Liver (tissue), 3 donors: ENCODE measurements around the gene TIAM1.

Experiments
- CTCF ChIP-seq: fragments of 150-350 bp; IDR thresholded peaks from 2 replicates; pipeline ENCODE4 v1.5.1; 2017; ENCODE audit warnings: improper control_type of control experiment, low read depth, low read length; ENCODE audit not compliant: missing input control
- GABPA ChIP-seq, 2 donors: IDR thresholded peaks in 1 of 2; conservative IDR thresholded peaks in 1 of 2; 2 replicates each; pipeline ENCODE4 v1.6.1; 2016; ENCODE audit warnings: antibody characterized with exemption in 2 of 2, mild to moderate bottlenecking in 1 of 2, moderate library complexity in 1 of 2
- JUND ChIP-seq, 2 donors: IDR thresholded peaks; 2 replicates each; pipeline ENCODE4 v1.6.1; 2016; ENCODE audit warnings: antibody characterized with exemption in 2 of 2
- MAX ChIP-seq: IDR thresholded peaks from 2 replicates; pipeline ENCODE4 v1.6.1; 2016; ENCODE audit warnings: antibody characterized with exemption
- NR2F2 ChIP-seq: IDR thresholded peaks from 2 replicates; pipeline ENCODE4 v1.6.1; 2016; ENCODE audit warnings: antibody characterized with exemption
- RAD21 ChIP-seq, 2 donors: IDR thresholded peaks; 2 replicates each; pipeline ENCODE4 v1.6.1; 2016; ENCODE audit warnings: antibody characterized with exemption in 2 of 2, mild to moderate bottlenecking in 2 of 2
- REST ChIP-seq: IDR thresholded peaks from 2 replicates; pipeline ENCODE4 v1.6.1; 2016; ENCODE audit warnings: antibody characterized with exemption, mild to moderate bottlenecking
- TAF1 ChIP-seq: conservative IDR thresholded peaks from 2 replicates; pipeline ENCODE4 v1.6.1; 2016; ENCODE audit warnings: antibody characterized with exemption, mild to moderate bottlenecking
- YY1 ChIP-seq: IDR thresholded peaks from 2 replicates; pipeline ENCODE4 v1.6.1; 2016; ENCODE audit warnings: antibody characterized with exemption, mild to moderate bottlenecking
- ZBTB33 ChIP-seq: IDR thresholded peaks from 2 replicates; pipeline ENCODE4 v1.6.1; 2016; ENCODE audit warnings: antibody characterized with exemption
- TF ChIP-seq, protein P1 (sequence below): IDR thresholded peaks from 2 replicates; pipeline ENCODE4 v1.6.1; 2016; ENCODE audit warnings: antibody characterized with exemption
- donor health status: healthy.
- donor health status: healthy.

DNA sequence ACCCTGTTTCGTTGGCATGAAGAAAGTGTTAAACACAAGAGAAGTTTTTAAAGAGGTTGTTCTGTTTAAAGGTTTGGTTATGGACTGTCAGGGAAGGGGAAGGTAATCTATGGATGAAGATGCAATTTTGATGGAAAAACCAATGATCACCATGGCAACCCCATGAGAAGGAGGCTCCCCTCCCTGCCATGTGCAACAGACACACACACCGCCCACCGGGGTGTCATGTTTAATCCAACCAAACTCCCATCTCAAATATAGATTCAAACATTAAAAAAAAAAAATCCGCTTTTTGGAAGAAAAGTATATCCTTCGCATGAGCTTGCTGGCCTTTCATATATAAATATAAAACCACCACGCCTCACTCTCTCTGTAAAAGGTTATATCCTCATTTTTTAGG, 224.9 kb downstream of the TIAM1 start:
- no peak for TF ChIP-seq CTCF
- TF ChIP-seq TAF1, result no peak
- TF ChIP-seq NR2F2, result no peak
- no peak for TF ChIP-seq JUND (IDR thresholded peaks at IDR 0.05)
- TF ChIP-seq, protein P1, sequence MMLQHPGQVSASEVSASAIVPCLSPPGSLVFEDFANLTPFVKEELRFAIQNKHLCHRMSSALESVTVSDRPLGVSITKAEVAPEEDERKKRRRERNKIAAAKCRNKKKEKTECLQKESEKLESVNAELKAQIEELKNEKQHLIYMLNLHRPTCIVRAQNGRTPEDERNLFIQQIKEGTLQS, result no peak
- TF ChIP-seq YY1, result no peak
- TF ChIP-seq ZBTB33, result no peak
- no peak for TF ChIP-seq REST
- TF ChIP-seq RAD21 (IDR thresholded peaks at IDR 0.05), result no peak
- TF ChIP-seq GABPA (IDR thresholded peaks at IDR 0.05 in 1 of 2, conservative IDR thresholded peaks at IDR 0.05 in 1 of 2), result no peak
- TF ChIP-seq MAX, result no peak
